HepG2 (cell line): ENCODE results near the gene PRSS53. TPM values are rescaled to one million over a fixed set of nuclear protein-coding genes. Genes with fewer than 3 reads are reported as not detected.

ENCODE experiments used
- ATAC-seq: fragments of 200-7000 bp; cut with Tn5 transposase; 3 replicates; pipeline ENCODE4 v1.9.1; 2020; ENCODE audit warnings: mild to moderate bottlenecking, moderate library complexity
- BruUV-seq: library from RNA; stranded (reverse); fragments of 400-500 nt; replicated peaks from 2 replicates; lab custom pipeline; 2021; lab: Mats Ljungman, UMichigan
- CTCF ChIA-PET: fragments of 300-600 bp; formaldehyde crosslinking; extraction: SDS; loops from one replicate; lab custom pipeline; 2021; ENCODE audit warnings: low total read pairs, inconsistent platforms, low intra/inter-chr PET ratio; lab: Yijun Ruan, JAX
- POLR2A ChIA-PET: fragments of 350-600 bp; sonication (Branson Sonifier 250); formaldehyde crosslinking; loops from one replicate; lab custom pipeline; 2020; ENCODE audit warnings: antibody characterized with exemption, inconsistent platforms; lab: Yijun Ruan, JAX
- DNase-seq: peaks from one replicate; pipeline ENCODE4 v3.0.0-alpha.2; 2015; ENCODE audit warnings: low spot score
- FAIRE-seq: peaks from 3 replicates; lab custom pipeline; 2011; peaks lifted over from hg19 to GRCh38; lab: Jason Lieb, UNC
- H2AFZ ChIP-seq: one replicate; pipeline ENCODE4 v1.6.1; 2011; ENCODE audit warnings: low read length, inconsistent platforms
- H3K27ac ChIP-seq: fragments of 300-600 bp; 3 replicates; pipeline ENCODE4 v1.8.0; 2011; ENCODE audit warnings: mixed run types, mild to moderate bottlenecking, mixed read lengths, low read length, inconsistent platforms; ENCODE audit not compliant: insufficient read depth; ENCODE audit errors: extremely low read length
- H3K27me3 ChIP-seq, 2 experiments: fragments of 200-600 bp in 1 of 2; 2 replicates in 1 of 2; 3 replicates in 1 of 2; pipeline versions ENCODE4 v1.6.0 to v1.8.0; 2011; ENCODE audit warnings: low read length in 2 of 2, mild to moderate bottlenecking in 2 of 2, moderate library complexity in 2 of 2, inconsistent platforms in 1 of 2; ENCODE audit not compliant: insufficient read depth in 2 of 2, control insufficient read depth in 1 of 2
- H3K36me3 ChIP-seq, 2 experiments: fragments of 200-600 bp in 1 of 2; replicated peaks in 1 of 2; 2 replicates in 1 of 2; 3 replicates in 1 of 2; pipeline versions ENCODE4 v1.5.1 to v1.8.0; 2011; ENCODE audit warnings: low read length in 2 of 2, inconsistent platforms in 1 of 2; ENCODE audit not compliant: insufficient read depth in 2 of 2, control insufficient read depth in 1 of 2
- H3K4me1 ChIP-seq: 2 replicates; pipeline ENCODE4 v1.5.1; 2012; ENCODE audit warnings: low read length, inconsistent platforms; ENCODE audit not compliant: insufficient read depth
- H3K4me2 ChIP-seq: 2 replicates; pipeline ENCODE4 v1.6.0; 2011; ENCODE audit warnings: low read depth, low read length, inconsistent platforms
- H3K4me3 ChIP-seq, 3 experiments: fragments of 200-600 bp in 1 of 3; sonication (generic), shearing (Covaris generic) in 1 of 3; replicated peaks in 1 of 3; 2 replicates each; pipeline ENCODE4 v1.5.1; 2011 to 2016; ENCODE audit warnings: low read length in 3 of 3, inconsistent platforms in 2 of 3, low read depth in 2 of 3, mild to moderate bottlenecking in 2 of 3, control low read depth in 1 of 3, mixed read lengths in 1 of 3; ENCODE audit not compliant: insufficient read depth in 1 of 3
- H3K79me2 ChIP-seq: one replicate; pipeline ENCODE4 v1.6.1; 2011; ENCODE audit warnings: low read length, inconsistent platforms; ENCODE audit not compliant: insufficient read depth
- H3K9ac ChIP-seq: 2 replicates; pipeline ENCODE4 v1.6.0; 2011; ENCODE audit warnings: mild to moderate bottlenecking, low read depth, low read length, inconsistent platforms; ENCODE audit not compliant: insufficient read depth
- H3K9me3 ChIP-seq: 2 replicates; pipeline ENCODE4 v1.5.1; 2012; ENCODE audit warnings: mild to moderate bottlenecking, low read length
- H4K20me1 ChIP-seq: 2 replicates; pipeline ENCODE4 v1.6.0; 2011; ENCODE audit warnings: inconsistent platforms, mild to moderate bottlenecking, low read length, moderate library complexity; ENCODE audit not compliant: insufficient read depth
- MIXL1 ChIP-seq: IDR thresholded peaks from 2 replicates; pipeline ENCODE4 v1.6.1; 2016
- NRL ChIP-seq: sonication (generic); formaldehyde crosslinking; IDR thresholded peaks from 2 replicates; pipeline ENCODE4 v1.5.0; 2020; ENCODE audit warnings: missing genetic modification reagents, mild to moderate bottlenecking, moderate library complexity, borderline replicate concordance
- PHF20 ChIP-seq: sonication (generic); formaldehyde crosslinking; IDR thresholded peaks from 2 replicates; pipeline ENCODE4 v1.5.0; 2020; ENCODE audit warnings: mild to moderate bottlenecking, missing genetic modification reagents
- SALL1 ChIP-seq: sonication (generic); formaldehyde crosslinking; IDR thresholded peaks from 2 replicates; pipeline ENCODE4 v1.8.0; 2022; ENCODE audit warnings: mild to moderate bottlenecking, missing genetic modification reagents
- SPEN ChIP-seq: sonication (generic); formaldehyde crosslinking; IDR thresholded peaks from 2 replicates; pipeline ENCODE4 v1.5.1; 2020; ENCODE audit warnings: low read depth, mild to moderate bottlenecking, missing genetic modification reagents
- TRIM24 ChIP-seq: sonication (generic); formaldehyde crosslinking; IDR thresholded peaks from 2 replicates; pipeline ENCODE4 v1.8.0; 2022; ENCODE audit warnings: mild to moderate bottlenecking, missing genetic modification reagents
- ZBTB7A ChIP-seq: sonication (generic); formaldehyde crosslinking; IDR thresholded peaks from 2 replicates; pipeline ENCODE4 v1.8.0; 2022; ENCODE audit warnings: mild to moderate bottlenecking, missing genetic modification reagents
- WGBS: methylation state at CpG from one replicate; pipeline ENCODE4 v1.1.6; 2017; ENCODE audit warnings: low lambda C conversion rate; 5-methylcytosine and 5-hydroxymethylcytosine counted together
- in situ Hi-C: cut with HindIII; loops from 2 replicates; pipeline ENCODE4 v1.10.0; 2017; ENCODE audit warnings: low pct_unique_long_range_greater_than_20kb; ENCODE audit not compliant: extremely low pct_ligation_motif_present
- intact Hi-C: fragments of 100-400 bp; cut with micrococcal nuclease; formaldehyde crosslinking; loops from one replicate; pipeline ENCODE4 v1.10.0; 2022; ENCODE audit not compliant: unreplicated experiment
- polyA plus RNA-seq, 8 experiments: library from polyadenylated mRNA; depleted of rRNA in 3 of 8; stranded (reverse) in 7 of 8; unstranded in 1 of 8; fragments of >200 nt; fragmentation: Illumina TruSeq in 4 of 8; extraction: Trizol in 4 of 8; gene quantifications; 2 replicates each; pipeline versions ENCODE4 v1.2.1 to v1.2.3, GENCODE V29; 2011 to 2016; ENCODE audit warnings: low read depth in 4 of 8, missing spikeins in 1 of 8, mixed read lengths in 1 of 8; ENCODE audit not compliant: insufficient read depth in 1 of 8
- total RNA-seq, 5 experiments: library from RNA; depleted of rRNA; stranded (reverse); fragments of >200 nt; fragmentation: Illumina TruSeq; extraction: Trizol; gene quantifications; 2 replicates each; pipeline ENCODE4 v1.2.3, GENCODE V29; 2016; ENCODE audit warnings: low read depth in 1 of 5
- TF ChIP-seq, protein P1 (sequence below): sonication (generic); formaldehyde crosslinking; IDR thresholded peaks from 2 replicates; pipeline ENCODE4 v1.4.0; 2020; ENCODE audit warnings: mild to moderate bottlenecking, missing genetic modification reagents

The PRSS53 gene
- total and polyA plus RNA-seq, 2 of the 13 experiments (the other 11 are each of a cell fraction or from before 2014, with no cell fraction given), result 2.2 to 7.4 TPM

DNA sequence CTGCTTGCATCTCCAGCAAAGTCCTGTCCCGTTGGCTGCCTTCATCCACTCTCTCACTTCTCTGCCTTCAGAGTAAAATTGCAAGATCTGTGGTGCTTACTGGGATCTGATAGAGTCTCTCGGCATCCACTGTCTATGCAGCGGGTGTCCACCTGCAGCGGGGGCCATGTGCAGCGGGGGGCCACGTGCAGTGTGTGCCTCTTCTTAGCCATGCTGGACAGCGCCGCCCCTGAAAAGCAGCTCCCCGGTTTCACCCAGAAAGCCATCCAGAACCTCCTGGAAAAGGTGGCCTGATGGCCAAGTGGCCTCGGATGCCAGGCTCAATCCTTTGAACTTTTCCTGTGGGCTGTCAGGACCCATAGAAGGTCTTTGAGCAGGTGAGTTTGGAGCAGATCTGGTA lies 45.9 kb downstream of the PRSS53 start:
- Histone ChIP-seq H3K4me3 (no peak overlapping the region), H3K9ac (no peak overlapping the region), H3K4me2 (no peak overlapping the region), H2AFZ (no peak overlapping the region), H3K36me3 (peaks cover 0 to 12% of the 10 kb centered on the region in 2 experiments; a peak in 3 of 5 replicates), H3K27me3 (no peaks in the 10 kb centered on the region), H3K4me1 (peaks cover 38% of the 10 kb centered on the region), H4K20me1 (no peaks in the 10 kb centered on the region), H3K27ac (no peak overlapping the region), H3K9me3 (no peaks in the 10 kb centered on the region), H3K79me2 (no peaks in the 10 kb centered on the region)
- in situ Hi-C loops, result no loop called here
- BruUV-seq, result no TSS peak
- ATAC-seq, result no peak
- CTCF ChIA-PET, result no interaction called here
- no peak for TF ChIP-seq MIXL1 (CRISPR knock-in tag)
- 0 out of 2 replicates have a peak, but pooled peaks have one; percentile 19 for TF ChIP-seq NRL (CRISPR knock-in tag)
- 0 out of 2 replicates have a peak, but pooled peaks have one; percentile 23 for TF ChIP-seq PHF20 (CRISPR knock-in tag)
- TF ChIP-seq TRIM24 (CRISPR knock-in tag), result no peak
- no peak for TF ChIP-seq SPEN (CRISPR knock-in tag)
- TF ChIP-seq ZBTB7A (CRISPR knock-in tag), result no peak
- TF ChIP-seq SALL1 (CRISPR knock-in tag), result 0 out of 2 replicates have a peak, but pooled peaks have one; percentile 18
- TF ChIP-seq, protein P1, sequence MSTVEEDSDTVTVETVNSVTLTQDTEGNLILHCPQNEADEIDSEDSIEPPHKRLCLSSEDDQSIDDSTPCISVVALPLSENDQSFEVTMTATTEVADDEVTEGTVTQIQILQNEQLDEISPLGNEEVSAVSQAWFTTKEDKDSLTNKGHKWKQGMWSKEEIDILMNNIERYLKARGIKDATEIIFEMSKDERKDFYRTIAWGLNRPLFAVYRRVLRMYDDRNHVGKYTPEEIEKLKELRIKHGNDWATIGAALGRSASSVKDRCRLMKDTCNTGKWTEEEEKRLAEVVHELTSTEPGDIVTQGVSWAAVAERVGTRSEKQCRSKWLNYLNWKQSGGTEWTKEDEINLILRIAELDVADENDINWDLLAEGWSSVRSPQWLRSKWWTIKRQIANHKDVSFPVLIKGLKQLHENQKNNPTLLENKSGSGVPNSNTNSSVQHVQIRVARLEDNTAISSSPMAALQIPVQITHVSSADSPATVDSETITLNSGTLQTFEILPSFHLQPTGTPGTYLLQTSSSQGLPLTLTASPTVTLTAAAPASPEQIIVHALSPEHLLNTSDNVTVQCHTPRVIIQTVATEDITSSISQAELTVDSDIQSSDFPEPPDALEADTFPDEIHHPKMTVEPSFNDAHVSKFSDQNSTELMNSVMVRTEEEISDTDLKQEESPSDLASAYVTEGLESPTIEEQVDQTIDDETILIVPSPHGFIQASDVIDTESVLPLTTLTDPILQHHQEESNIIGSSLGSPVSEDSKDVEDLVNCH (CRISPR knock-in tag), result no peak
- WGBS, result 94% methylated on average over 10 of the region's 10 CpGs
- no peak for DNase-seq
- FAIRE-seq, result no peak
- POLR2A ChIA-PET, result no interaction called here
- intact Hi-C loops, result no loop called here
